Stimulated activated CD8-positive, alpha-beta memory T cell treated with anti-CD3 and anti-CD28 coated beads, Interleukin-7, amount 100 ng/mL, for 24 hours (primary cell): ENCODE measurements around the gene ATP8A1.

ENCODE experiments used
- DNase-seq: peaks from one replicate; pipeline ENCODE4 v3.0.0-alpha.2; 2020; ENCODE audit warnings: low read depth

ATP8A1 gene

GRCh38 chr4:42649870-42650269 lies 7.0 kb downstream of the ATP8A1 start:
- DNase-seq = no peak

- DNase-seq = no peak
Observed at GRCh38 chr4:42646999-42647541, 9.8 kb downstream of the ATP8A1 start.

- no peak for DNase-seq
Observed at GRCh38 chr4:42646013-42646784, 10.7 kb downstream of the ATP8A1 start.

GRCh38 chr4:42644897-42645296 lies 12.0 kb downstream of the ATP8A1 start:
- DNase-seq = no peak

- no peak for DNase-seq
Observed at GRCh38 chr4:42643685-42644084, 13.2 kb downstream of the ATP8A1 start.

- no peak for DNase-seq
Observed at GRCh38 chr4:42642845-42643615, 13.9 kb downstream of the ATP8A1 start.

- DNase-seq = no peak
Observed at GRCh38 chr4:42642101-42642797, 14.7 kb downstream of the ATP8A1 start.

GRCh38 chr4:42641656-42642055 lies 15.2 kb downstream of the ATP8A1 start:
- no peak for DNase-seq

- DNase-seq = no peak
Observed at GRCh38 chr4:42641161-42641560, 15.7 kb downstream of the ATP8A1 start.

- DNase-seq = no peak
Observed at GRCh38 chr4:42640613-42641012, 16.3 kb downstream of the ATP8A1 start.

- no peak for DNase-seq
Observed at GRCh38 chr4:42638993-42639392, 17.9 kb downstream of the ATP8A1 start.

GRCh38 chr4:42638321-42638720 lies 18.6 kb downstream of the ATP8A1 start:
- DNase-seq = no peak

GRCh38 chr4:42637867-42638266 lies 19.0 kb downstream of the ATP8A1 start:
- DNase-seq = no peak

- no peak for DNase-seq
Observed at GRCh38 chr4:42637104-42637503, 19.8 kb downstream of the ATP8A1 start.

- no peak for DNase-seq
Observed at GRCh38 chr4:42636645-42636949, 20.3 kb downstream of the ATP8A1 start.

GRCh38 chr4:42633605-42634388 lies 23.1 kb downstream of the ATP8A1 start:
- no peak for DNase-seq

- no peak for DNase-seq
Observed at GRCh38 chr4:42632653-42633382, 24.1 kb downstream of the ATP8A1 start.

GRCh38 chr4:42630908-42631307 lies 26.0 kb downstream of the ATP8A1 start:
- DNase-seq = no peak

GRCh38 chr4:42628740-42629139 lies 28.2 kb downstream of the ATP8A1 start:
- no peak for DNase-seq

GRCh38 chr4:42627885-42628646 lies 28.8 kb downstream of the ATP8A1 start:
- DNase-seq = no peak
